HepG2 (cell line): Measurements from ENCODE around the gene SP6. TPM values are rescaled to one million over a fixed set of nuclear protein-coding genes. Genes with fewer than 3 reads are reported as not detected.

ENCODE experiments used
- CCAR2 ChIP-seq: fragments of 200-400 bp; formaldehyde crosslinking; optimal IDR thresholded peaks from 2 replicates; pipeline ENCODE3; 2018; ENCODE audit warnings: low read depth, mild to moderate bottlenecking, low read length, moderate library complexity
- DMAP1 ChIP-seq: IDR thresholded peaks from 2 replicates; pipeline ENCODE4 v1.6.1; 2016
- GABPA ChIP-seq, 2 experiments: IDR thresholded peaks; 2 replicates each; pipeline ENCODE4 v1.6.1; 2011 to 2016; ENCODE audit warnings: low read depth in 2 of 2, low read length in 1 of 2, missing biosample characterization in 1 of 2, missing genetic modification characterization in 1 of 2
- KAT2B ChIP-seq: fragments of 150-350 bp; IDR thresholded peaks from 2 replicates; pipeline ENCODE4 v1.6.1; 2014; ENCODE audit warnings: low read depth, low read length, borderline replicate concordance
- KDM4B ChIP-seq: sonication (generic); formaldehyde crosslinking; IDR thresholded peaks from 2 replicates; pipeline ENCODE4 v1.4.0; 2020; ENCODE audit warnings: missing genetic modification reagents
- KMT2B ChIP-seq: IDR thresholded peaks from 2 replicates; pipeline ENCODE4 v1.6.1; 2016; ENCODE audit warnings: missing genetic modification reagents, missing compliant biosample characterization
- MLLT10 ChIP-seq: sonication (generic); formaldehyde crosslinking; IDR thresholded peaks from 2 replicates; pipeline ENCODE4 v1.4.0; 2020; ENCODE audit warnings: missing genetic modification reagents
- NCOA2 ChIP-seq: sonication (generic); formaldehyde crosslinking; IDR thresholded peaks from 2 replicates; pipeline ENCODE4 v1.8.0; 2022; ENCODE audit warnings: inconsistent platforms
- NFYC ChIP-seq: IDR thresholded peaks from 2 replicates; pipeline ENCODE4 v1.6.1; 2016; ENCODE audit warnings: missing genetic modification reagents, missing compliant biosample characterization
- NR2F6 ChIP-seq, 2 experiments: IDR thresholded peaks; 2 replicates each; pipeline ENCODE4 v1.6.1; 2016; ENCODE audit warnings: antibody characterized with exemption in 1 of 2, mild to moderate bottlenecking in 1 of 2
- RARG ChIP-seq: sonication (generic); formaldehyde crosslinking; IDR thresholded peaks from 2 replicates; pipeline ENCODE4 v1.4.0; 2020; ENCODE audit warnings: low read depth, mild to moderate bottlenecking, missing genetic modification reagents
- REST ChIP-seq, 2 experiments: IDR thresholded peaks; 2 replicates each; pipeline ENCODE4 v1.6.1; 2011 to 2012; ENCODE audit warnings: low read length in 2 of 2, borderline replicate concordance in 1 of 2, low read depth in 1 of 2, mild to moderate bottlenecking in 1 of 2, moderate library complexity in 1 of 2
- ZBTB8A ChIP-seq: sonication (generic); formaldehyde crosslinking; IDR thresholded peaks from 2 replicates; pipeline ENCODE4 v1.4.0; 2020; ENCODE audit warnings: mild to moderate bottlenecking, low read depth, missing genetic modification reagents, borderline replicate concordance
- ZNF160 ChIP-seq: sonication (generic); formaldehyde crosslinking; IDR thresholded peaks from 2 replicates; pipeline ENCODE4 v1.8.0; 2022; ENCODE audit warnings: mild to moderate bottlenecking, inconsistent platforms, missing genetic modification reagents
- ZNF512 ChIP-seq: sonication (generic); formaldehyde crosslinking; IDR thresholded peaks from 2 replicates; pipeline ENCODE4 v1.4.0; 2020; ENCODE audit warnings: mild to moderate bottlenecking, missing genetic modification reagents
- ZNF569 ChIP-seq: sonication (generic); formaldehyde crosslinking; IDR thresholded peaks from 2 replicates; pipeline ENCODE4 v1.5.0; 2020; ENCODE audit warnings: mild to moderate bottlenecking, missing genetic modification reagents, moderate library complexity, borderline replicate concordance
- ZNF772 ChIP-seq: sonication (generic); formaldehyde crosslinking; IDR thresholded peaks from 2 replicates; pipeline ENCODE4 v1.5.0; 2020; ENCODE audit warnings: mild to moderate bottlenecking, missing genetic modification reagents
- ZNF776 ChIP-seq: sonication (generic); formaldehyde crosslinking; IDR thresholded peaks from 2 replicates; pipeline ENCODE4 v1.4.0; 2020; ENCODE audit warnings: mild to moderate bottlenecking, missing genetic modification reagents
- polyA plus RNA-seq, 8 experiments: library from polyadenylated mRNA; depleted of rRNA in 3 of 8; stranded (reverse) in 7 of 8; unstranded in 1 of 8; fragments of >200 nt; fragmentation: Illumina TruSeq in 4 of 8; extraction: Trizol in 4 of 8; gene quantifications; 2 replicates each; pipeline versions ENCODE4 v1.2.1 to v1.2.3, GENCODE V29; 2011 to 2016; ENCODE audit warnings: low read depth in 4 of 8, missing spikeins in 1 of 8, mixed read lengths in 1 of 8; ENCODE audit not compliant: insufficient read depth in 1 of 8
- total RNA-seq, 5 experiments: library from RNA; depleted of rRNA; stranded (reverse); fragments of >200 nt; fragmentation: Illumina TruSeq; extraction: Trizol; gene quantifications; 2 replicates each; pipeline ENCODE4 v1.2.3, GENCODE V29; 2016; ENCODE audit warnings: low read depth in 1 of 5
- TF ChIP-seq, protein P1 (sequence below): IDR thresholded peaks from 2 replicates; pipeline ENCODE4 v1.6.1; 2016
- TF ChIP-seq, protein P2 (sequence below): sonication (generic); formaldehyde crosslinking; IDR thresholded peaks from 2 replicates; pipeline ENCODE4 v1.4.0; 2020; ENCODE audit warnings: mild to moderate bottlenecking, missing genetic modification reagents

The SP6 gene
- total and polyA plus RNA-seq, 2 of the 13 experiments (the other 11 are each of a cell fraction or from before 2014, with no cell fraction given): 0.07 TPM

DNA sequence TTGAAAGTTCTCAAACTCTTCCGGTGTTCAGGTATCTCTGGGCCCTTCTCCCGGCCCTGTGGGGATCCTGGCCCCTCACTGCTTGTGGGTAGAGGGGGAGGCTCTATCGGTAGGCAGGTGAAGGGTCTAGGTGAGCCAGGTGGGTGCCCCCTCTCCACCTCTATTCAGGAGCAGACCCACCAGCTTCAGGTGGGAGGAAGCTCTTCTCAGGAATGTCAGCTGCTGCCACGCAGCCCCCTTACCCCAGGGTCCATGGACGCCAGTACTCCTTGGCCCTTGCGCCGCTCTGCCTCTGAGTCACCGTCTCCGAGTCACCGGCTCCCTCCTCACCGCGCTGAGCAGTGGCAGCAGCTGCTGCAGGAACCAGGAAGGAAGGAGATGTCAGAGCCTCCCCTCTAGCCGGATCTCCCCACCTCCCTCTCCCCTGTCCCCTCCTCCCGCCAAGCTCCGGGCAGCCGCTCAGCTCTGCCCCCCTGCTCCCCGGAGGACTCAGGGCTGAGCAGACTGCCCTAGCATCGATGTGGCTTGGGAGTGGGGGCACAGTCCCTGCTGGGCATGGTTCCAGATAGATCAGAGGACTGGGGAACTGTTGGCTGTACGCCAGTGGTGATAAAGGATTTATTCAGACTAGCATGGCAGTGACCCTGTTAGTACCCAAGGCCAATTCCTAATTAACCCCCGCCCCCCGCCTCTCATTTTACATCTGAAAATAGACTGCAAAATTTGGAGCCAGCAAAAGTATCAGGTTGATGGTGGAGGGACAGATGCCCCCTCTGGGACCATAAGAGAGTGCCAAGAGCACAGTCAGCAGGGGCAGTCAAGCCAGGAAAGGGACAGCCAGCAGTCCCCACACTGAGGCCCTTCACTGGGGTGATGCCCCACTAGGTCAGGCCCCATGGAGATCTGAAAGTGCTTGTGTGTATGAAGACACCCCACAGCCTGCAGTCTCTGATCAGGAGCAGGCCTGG lies 29.3 kb downstream of the SP6 start, which contains the start of gene OSBPL7 (continued):
- 0 out of 4 replicates have a peak, but pooled peaks of 1 of the 2 experiments have one; percentile 22 for TF ChIP-seq REST (IDR thresholded peaks at IDR 0.05; ENCODE audit: borderline replicate concordance in 1 of 2, low read depth in 1 of 2, low read length in 2 of 2)
- TF ChIP-seq DMAP1 (CRISPR knock-in tag): peak; percentile 73
- no peak for TF ChIP-seq CCAR2
- TF ChIP-seq ZNF772 (CRISPR knock-in tag): peak; percentile 65; the same call in 1 of the 2 replicates
- no peak for TF ChIP-seq ZBTB8A (CRISPR knock-in tag)
- TF ChIP-seq, protein P1, sequence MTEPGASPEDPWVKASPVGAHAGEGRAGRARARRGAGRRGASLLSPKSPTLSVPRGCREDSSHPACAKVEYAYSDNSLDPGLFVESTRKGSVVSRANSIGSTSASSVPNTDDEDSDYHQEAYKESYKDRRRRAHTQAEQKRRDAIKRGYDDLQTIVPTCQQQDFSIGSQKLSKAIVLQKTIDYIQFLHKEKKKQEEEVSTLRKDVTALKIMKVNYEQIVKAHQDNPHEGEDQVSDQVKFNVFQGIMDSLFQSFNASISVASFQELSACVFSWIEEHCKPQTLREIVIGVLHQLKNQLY (CRISPR knock-in tag): no peak
- TF ChIP-seq MLLT10: no peak
- peak; percentile 64; the same call in 1 of the 2 replicates for TF ChIP-seq ZNF776
- TF ChIP-seq GABPA (IDR thresholded peaks at IDR 0.05; ENCODE audit: low read depth, low read length): peak; percentile 75
- peak; percentile 93 for TF ChIP-seq GABPA (CRISPR knock-in tag; IDR thresholded peaks at IDR 0.05; ENCODE audit: low read depth)
- TF ChIP-seq KMT2B: peak; percentile 75
- TF ChIP-seq NFYC (CRISPR knock-in tag): no peak
- no peak for TF ChIP-seq ZNF569 (CRISPR knock-in tag)
- TF ChIP-seq ZNF160 (CRISPR knock-in tag): no peak; the same call in 1 of the 2 replicates
- TF ChIP-seq KDM4B (CRISPR knock-in tag): peak; percentile 53; the same call in 1 of the 2 replicates
- peak; percentile 26; the same call in 1 of the 2 replicates for TF ChIP-seq NCOA2
- no peak for TF ChIP-seq NR2F6 (IDR thresholded peaks at IDR 0.05)
- TF ChIP-seq NR2F6 (CRISPR knock-in tag; IDR thresholded peaks at IDR 0.05): peak; percentile 53; the same call in 1 of the 2 replicates
- no peak for TF ChIP-seq KAT2B
- TF ChIP-seq, protein P2, sequence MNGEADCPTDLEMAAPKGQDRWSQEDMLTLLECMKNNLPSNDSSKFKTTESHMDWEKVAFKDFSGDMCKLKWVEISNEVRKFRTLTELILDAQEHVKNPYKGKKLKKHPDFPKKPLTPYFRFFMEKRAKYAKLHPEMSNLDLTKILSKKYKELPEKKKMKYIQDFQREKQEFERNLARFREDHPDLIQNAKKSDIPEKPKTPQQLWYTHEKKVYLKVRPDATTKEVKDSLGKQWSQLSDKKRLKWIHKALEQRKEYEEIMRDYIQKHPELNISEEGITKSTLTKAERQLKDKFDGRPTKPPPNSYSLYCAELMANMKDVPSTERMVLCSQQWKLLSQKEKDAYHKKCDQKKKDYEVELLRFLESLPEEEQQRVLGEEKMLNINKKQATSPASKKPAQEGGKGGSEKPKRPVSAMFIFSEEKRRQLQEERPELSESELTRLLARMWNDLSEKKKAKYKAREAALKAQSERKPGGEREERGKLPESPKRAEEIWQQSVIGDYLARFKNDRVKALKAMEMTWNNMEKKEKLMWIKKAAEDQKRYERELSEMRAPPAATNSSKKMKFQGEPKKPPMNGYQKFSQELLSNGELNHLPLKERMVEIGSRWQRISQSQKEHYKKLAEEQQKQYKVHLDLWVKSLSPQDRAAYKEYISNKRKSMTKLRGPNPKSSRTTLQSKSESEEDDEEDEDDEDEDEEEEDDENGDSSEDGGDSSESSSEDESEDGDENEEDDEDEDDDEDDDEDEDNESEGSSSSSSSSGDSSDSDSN: 0 out of 2 replicates have a peak, but pooled peaks have one; percentile 49
- no peak for TF ChIP-seq ZNF512 (CRISPR knock-in tag)
- no peak for TF ChIP-seq RARG (CRISPR knock-in tag)
